Activated CD8-positive, alpha-beta memory T cell treated with anti-CD3 and anti-CD28 coated beads, Interleukin-2, amount 50 U/mL, for 24 hours (primary cell): ENCODE results near the gene FCHSD1.
"Not testable (repeated sequence)": the region's sequence is repeated elsewhere in the genome, so short reads cannot be mapped to it uniquely, and the experiment has no call there.

Experiments
- DNase-seq: peaks from one replicate; pipeline ENCODE4 v3.0.0-alpha.2; 2020; ENCODE audit errors: extremely low read depth

The FCHSD1 gene

GRCh38 chr5:141617682-141618029 is 33.6 kb downstream of the FCHSD1 start:
- no peak for DNase-seq

GRCh38 chr5:141617128-141617527 is 34.1 kb downstream of the FCHSD1 start:
- no peak for DNase-seq

GRCh38 chr5:141615991-141616720 is 35.1 kb downstream of the FCHSD1 start:
- DNase-seq = no peak

- DNase-seq = no peak
Observed at GRCh38 chr5:141613344-141613743, 37.9 kb downstream of the FCHSD1 start.

GRCh38 chr5:141611289-141611688 is 39.9 kb downstream of the FCHSD1 start:
- no peak for DNase-seq

- not testable (repeated sequence) for DNase-seq
Observed at GRCh38 chr5:141609921-141610320, 41.3 kb downstream of the FCHSD1 start.

GRCh38 chr5:141609044-141609443 is 42.2 kb downstream of the FCHSD1 start:
- DNase-seq = no peak

- no peak for DNase-seq
Observed at GRCh38 chr5:141608557-141608956, 42.7 kb downstream of the FCHSD1 start.

GRCh38 chr5:141608046-141608445 is 43.2 kb downstream of the FCHSD1 start:
- no peak for DNase-seq

- peak; percentile 48 for DNase-seq
Observed at GRCh38 chr5:141605523-141606277, 45.5 kb downstream of the FCHSD1 start.

- DNase-seq = no peak
Observed at GRCh38 chr5:141603923-141604717, 47.1 kb downstream of the FCHSD1 start.

- DNase-seq = no peak
Observed at GRCh38 chr5:141602606-141603005, 48.6 kb downstream of the FCHSD1 start.

- DNase-seq = no peak
Observed at GRCh38 chr5:141598391-141599345, 52.5 kb downstream of the FCHSD1 start.

- no peak for DNase-seq
Observed at GRCh38 chr5:141597814-141598213, 53.4 kb downstream of the FCHSD1 start.

GRCh38 chr5:141597394-141597793 is 53.8 kb downstream of the FCHSD1 start:
- no peak for DNase-seq

GRCh38 chr5:141596867-141597266 is 54.4 kb downstream of the FCHSD1 start:
- no peak for DNase-seq

- no peak for DNase-seq
Observed at GRCh38 chr5:141590127-141590526, 61.1 kb downstream of the FCHSD1 start.
